H1 (cell line): ENCODE results near the gene VSIG2. TPM values are rescaled to one million over a fixed set of nuclear protein-coding genes. Genes with fewer than 3 reads are reported as not detected.

Experiments
- ATF3 ChIP-seq: IDR thresholded peaks from 2 replicates; pipeline ENCODE4 v1.6.1; 2011; ENCODE audit warnings: low read depth, mild to moderate bottlenecking, low read length; ENCODE audit not compliant: insufficient read depth
- BACH1 ChIP-seq: IDR thresholded peaks from 2 replicates; pipeline ENCODE4 v1.6.1; 2012; ENCODE audit warnings: low read length, improper control_type of control experiment
- EP300 ChIP-seq, 2 experiments: IDR thresholded peaks; 1 replicate in 1 of 2; 2 replicates in 1 of 2; pipeline ENCODE4 v1.6.1; 2011 to 2012; ENCODE audit warnings: low read depth in 2 of 2, low read length in 2 of 2, mild to moderate bottlenecking in 2 of 2, borderline replicate concordance in 1 of 2, inconsistent platforms in 1 of 2, moderate library complexity in 1 of 2
- HDAC2 ChIP-seq, 2 experiments: fragments of 300-600 bp in 1 of 2; sonication (generic) in 1 of 2; IDR thresholded peaks; 2 replicates each; pipeline ENCODE4 v1.6.1; 2011 to 2012; ENCODE audit warnings: low read depth in 2 of 2, low read length in 2 of 2, mild to moderate bottlenecking in 2 of 2, moderate library complexity in 2 of 2, borderline replicate concordance in 1 of 2, inconsistent platforms in 1 of 2
- KDM1A ChIP-seq: fragments of 200-600, 300-600 bp; sonication (generic); IDR thresholded peaks from 2 replicates; pipeline ENCODE4 v1.7.1; 2016; ENCODE audit warnings: mild to moderate bottlenecking, low read length, borderline replicate concordance
- KDM4A ChIP-seq: IDR thresholded peaks from one replicate; pipeline ENCODE4 v1.7.1; 2012; ENCODE audit warnings: low read depth, mild to moderate bottlenecking, moderate library complexity, low read length, inconsistent platforms; ENCODE audit not compliant: severe bottlenecking
- MAX ChIP-seq: IDR thresholded peaks from 2 replicates; pipeline ENCODE4 v1.6.1; 2012; ENCODE audit warnings: inconsistent platforms
- POLR2A ChIP-seq, 2 experiments: IDR thresholded peaks; 1 replicate in 1 of 2; 2 replicates in 1 of 2; pipeline ENCODE4 v1.6.1; 2011; ENCODE audit warnings: low read depth in 2 of 2, low read length in 2 of 2, mild to moderate bottlenecking in 2 of 2; ENCODE audit errors: control extremely low read depth in 1 of 2
- SUZ12 ChIP-seq: fragments of 200-600 bp; sonication (generic); IDR thresholded peaks from 2 replicates; pipeline ENCODE4 v1.6.1; 2012; ENCODE audit warnings: mild to moderate bottlenecking, inconsistent platforms, low read length, moderate library complexity, mixed read lengths
- TAF1 ChIP-seq: IDR thresholded peaks from 2 replicates; pipeline ENCODE4 v1.6.1; 2011; ENCODE audit warnings: mild to moderate bottlenecking, low read depth, low read length
- TBP ChIP-seq: IDR thresholded peaks from 2 replicates; pipeline ENCODE4 v1.6.1; 2011; ENCODE audit warnings: low read depth, low read length, improper control_type of control experiment
- polyA plus RNA-seq, 7 experiments: library from polyadenylated mRNA; depleted of rRNA in 3 of 7; stranded (reverse) in 5 of 7; unstranded in 2 of 7; fragments of >200 nt in 5 of 7; fragments of 200-250 nt in 2 of 7; gene quantifications; 1 replicate in 5 of 7; 2 replicates in 1 of 7; 4 replicates in 1 of 7; pipeline versions ENCODE4 v1.2.1 to v1.2.3, GENCODE V29; 2011 to 2013; ENCODE audit warnings: missing spikeins in 2 of 7, mixed read lengths in 2 of 7
- total RNA-seq: library from RNA; stranded (reverse); fragmentation: NEBNext Ultra II Directional; extraction: Animal tissue kit (Norgen Biotek cat#: 25700); gene quantifications from 2 replicates; pipeline ENCODE4 v1.2.1, GENCODE V29; 2021
- TF ChIP-seq, protein P1 (sequence below): IDR thresholded peaks from 2 replicates; pipeline ENCODE4 v1.6.1; 2012; ENCODE audit warnings: inconsistent platforms
- TF ChIP-seq, protein P2 (sequence below): IDR thresholded peaks from 2 replicates; pipeline ENCODE4 v1.6.1; 2011; ENCODE audit warnings: low read length, improper control_type of control experiment

VSIG2 gene
- total and polyA plus RNA-seq, 2 of the 8 experiments (the other 6 are each of a cell fraction or from before 2014, with no cell fraction given) = 0.18 TPM; not detected in 1

- TF ChIP-seq, protein P1, sequence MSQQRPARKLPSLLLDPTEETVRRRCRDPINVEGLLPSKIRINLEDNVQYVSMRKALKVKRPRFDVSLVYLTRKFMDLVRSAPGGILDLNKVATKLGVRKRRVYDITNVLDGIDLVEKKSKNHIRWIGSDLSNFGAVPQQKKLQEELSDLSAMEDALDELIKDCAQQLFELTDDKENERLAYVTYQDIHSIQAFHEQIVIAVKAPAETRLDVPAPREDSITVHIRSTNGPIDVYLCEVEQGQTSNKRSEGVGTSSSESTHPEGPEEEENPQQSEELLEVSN = peak; percentile 41
- TF ChIP-seq POLR2A (IDR thresholded peaks at IDR 0.05; ENCODE audit: control extremely low read depth in 1 of 2, low read depth in 2 of 2, low read length in 2 of 2) (no peak), EP300 (IDR thresholded peaks at IDR 0.05; ENCODE audit: borderline replicate concordance in 1 of 2, low read depth in 2 of 2, low read length in 2 of 2) (no peak), KDM4A (no peak), SUZ12 (no peak), KDM1A (no peak), BACH1 (no peak), TBP (no peak), MAX (peak; percentile 36), ATF3 (0 out of 2 replicates have a peak, but pooled peaks have one; percentile 12), TAF1 (no peak), HDAC2 (IDR thresholded peaks at IDR 0.05; ENCODE audit: borderline replicate concordance in 1 of 2, low read depth in 2 of 2, low read length in 2 of 2) (no peak)
- TF ChIP-seq, protein P2, sequence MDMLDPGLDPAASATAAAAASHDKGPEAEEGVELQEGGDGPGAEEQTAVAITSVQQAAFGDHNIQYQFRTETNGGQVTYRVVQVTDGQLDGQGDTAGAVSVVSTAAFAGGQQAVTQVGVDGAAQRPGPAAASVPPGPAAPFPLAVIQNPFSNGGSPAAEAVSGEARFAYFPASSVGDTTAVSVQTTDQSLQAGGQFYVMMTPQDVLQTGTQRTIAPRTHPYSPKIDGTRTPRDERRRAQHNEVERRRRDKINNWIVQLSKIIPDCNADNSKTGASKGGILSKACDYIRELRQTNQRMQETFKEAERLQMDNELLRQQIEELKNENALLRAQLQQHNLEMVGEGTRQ = no peak
These were observed 11.3 kb upstream of the VSIG2 start (continued) for GRCh38 chr11:124763156-124763947.
